Naive thymus-derived CD8-positive, alpha-beta T cell (primary cell): ENCODE measurements around the gene SLK. TPM values are rescaled to one million over a fixed set of nuclear protein-coding genes. Genes with fewer than 3 reads are reported as not detected.

Experiments
- ATAC-seq, 2 donors: fragments of 150-1000 bp; cut with Tn5 transposase in 1 of 2; sonication (Bioruptor Pico), chemical (Tn5 transposase) in 1 of 2; 1 replicate in 1 of 2; 2 replicates in 1 of 2; pipeline ENCODE4 v1.10.0; 2021; ENCODE audit warnings: mild to moderate bottlenecking in 2 of 2, moderate library complexity in 2 of 2
- POLR2A ChIA-PET: fragments of 350-600 bp; sonication (Branson Sonifier 250); formaldehyde crosslinking; loops from one replicate; lab custom pipeline; 2021; ENCODE audit warnings: antibody characterized with exemption; lab: Charles Lee
- DNase-seq, 10 donors: peaks; one replicate each; pipeline versions ENCODE4 v3.0.0 to v3.0.0-alpha.2; 2020 to 2022
- H3K27ac Mint-ChIP-seq, 10 donors: one replicate each; pipeline ENCODE4 v1.8.0; 2020 to 2022; ENCODE audit warnings: mild to moderate bottlenecking in 10 of 10, mixed read lengths in 10 of 10, moderate library complexity in 4 of 10, inconsistent platforms in 1 of 10
- H3K27me3 Mint-ChIP-seq, 5 donors: one replicate each; pipeline ENCODE4 v1.8.0; 2021 to 2022; ENCODE audit warnings: mixed read lengths in 5 of 5
- H3K36me3 Mint-ChIP-seq, 3 donors: one replicate each; pipeline ENCODE4 v1.8.0; 2020 to 2022; ENCODE audit warnings: mixed read lengths in 3 of 3, mild to moderate bottlenecking in 2 of 3, inconsistent platforms in 1 of 3
- H3K4me1 Mint-ChIP-seq, 4 donors: one replicate each; pipeline ENCODE4 v1.8.0; 2021 to 2022; ENCODE audit warnings: mixed read lengths in 4 of 4
- H3K4me3 Mint-ChIP-seq, 10 donors: one replicate each; pipeline ENCODE4 v1.8.0; 2020 to 2022; ENCODE audit warnings: mild to moderate bottlenecking in 10 of 10, mixed read lengths in 10 of 10, moderate library complexity in 6 of 10, inconsistent platforms in 1 of 10
- H3K9me3 Mint-ChIP-seq, 9 donors: one replicate each; pipeline ENCODE4 v1.8.0; 2020 to 2022; ENCODE audit warnings: mixed read lengths in 9 of 9, mild to moderate bottlenecking in 3 of 9, inconsistent platforms in 1 of 9, moderate library complexity in 1 of 9
- polyA plus RNA-seq, 3 donors: library from polyadenylated mRNA; unstranded; fragments of 300-500 nt; fragmentation: Illumina TruSeq; gene quantifications; one replicate each; pipeline ENCODE4 v1.2.3, GENCODE V29; 2021
- total RNA-seq, 8 experiments: library from RNA in 2 of 8; stranded (reverse) in 2 of 8; gene quantifications; one replicate each; pipeline ENCODE4 v1.2.3 and lab custom pipeline; 2021 to 2026

Gene SLK
- 10 to 100 TPM; 29.8 to 36.6 TPM for total RNA-seq
- 10 to 100 TPM in 1 of 3 donors, 1 to 10 TPM in 2; 5.0 to 12.7 (median 7.0) TPM for polyA plus RNA-seq
- 130 to 230 (median 162) reads per million in 6 experiments for total RNA-seq (lab: John Stamatoyannopoulos, UW)

DNA sequence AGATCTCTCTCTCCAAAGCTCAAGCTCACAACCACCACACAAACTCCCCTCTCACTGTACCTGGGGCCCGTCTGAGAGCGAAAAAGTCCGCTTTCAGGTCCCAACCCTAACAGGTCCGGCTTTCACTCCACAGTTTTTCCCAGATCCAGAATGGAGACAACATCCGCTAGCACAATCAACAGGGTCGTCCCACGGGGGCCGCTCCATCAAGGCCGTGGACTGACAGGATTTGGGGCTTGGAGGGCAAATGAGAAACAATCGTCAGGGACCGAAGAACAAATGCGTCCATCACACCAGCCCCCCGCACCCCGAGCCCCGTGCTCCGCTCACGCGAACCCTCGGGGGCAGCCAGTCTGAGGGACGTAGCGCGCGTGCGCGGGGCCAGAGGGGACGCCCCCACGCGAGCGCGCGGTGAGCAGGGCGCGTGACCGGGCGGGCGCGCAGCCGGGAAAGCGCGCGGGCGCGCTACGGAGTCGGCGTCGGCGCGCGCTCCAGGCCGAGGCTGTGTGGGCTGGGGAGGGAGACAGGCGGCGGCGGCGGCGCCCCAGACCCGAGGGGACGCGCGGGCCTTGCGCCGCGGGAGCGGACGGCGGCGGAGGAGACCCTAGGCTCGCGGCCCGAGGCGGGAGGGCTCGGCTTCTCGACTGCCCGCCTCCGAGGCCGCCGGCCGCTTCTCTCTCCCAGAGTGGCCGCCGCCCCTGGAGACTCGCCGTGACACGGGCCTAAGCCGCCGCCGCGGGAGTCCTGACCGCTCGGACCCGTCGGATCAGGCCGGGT is at the start of gene SLK:
TSS of gene SLK (plus strand) at position 470 of the 777 bp plus-strand sequence. CDS start 606 bp downstream, outside the sequence.
- Mint-ChIP-seq H3K27me3 (no peaks in the 10 kb centered on the region), H3K4me1 (peaks cover 13 to 46% (median 43%) of the 10 kb centered on the region in 4 donors), H3K27ac (peak within 1 kb of the TSS; percentile 94 to 98 (median 96)), H3K9me3 (no peaks in the 10 kb centered on the region), H3K36me3 (peaks cover 0 to 5% (median 0%) of the 10 kb centered on the region in 3 donors), H3K4me3 (peak within 1 kb of the TSS; percentile 84 to 100 (median 98))
- ATAC-seq = peak; percentile 80 to 82
- POLR2A ChIA-PET = interaction anchor here (0.8 to 2.6 kb wide), 9 partner anchors 9 to 382 kb away, joined by 3 to 21 read pairs (median 6); partner anchors contain the start of genes SFR1 and STN1
- DNase-seq = peak; percentile 77 to 92 (median 86)

DNA sequence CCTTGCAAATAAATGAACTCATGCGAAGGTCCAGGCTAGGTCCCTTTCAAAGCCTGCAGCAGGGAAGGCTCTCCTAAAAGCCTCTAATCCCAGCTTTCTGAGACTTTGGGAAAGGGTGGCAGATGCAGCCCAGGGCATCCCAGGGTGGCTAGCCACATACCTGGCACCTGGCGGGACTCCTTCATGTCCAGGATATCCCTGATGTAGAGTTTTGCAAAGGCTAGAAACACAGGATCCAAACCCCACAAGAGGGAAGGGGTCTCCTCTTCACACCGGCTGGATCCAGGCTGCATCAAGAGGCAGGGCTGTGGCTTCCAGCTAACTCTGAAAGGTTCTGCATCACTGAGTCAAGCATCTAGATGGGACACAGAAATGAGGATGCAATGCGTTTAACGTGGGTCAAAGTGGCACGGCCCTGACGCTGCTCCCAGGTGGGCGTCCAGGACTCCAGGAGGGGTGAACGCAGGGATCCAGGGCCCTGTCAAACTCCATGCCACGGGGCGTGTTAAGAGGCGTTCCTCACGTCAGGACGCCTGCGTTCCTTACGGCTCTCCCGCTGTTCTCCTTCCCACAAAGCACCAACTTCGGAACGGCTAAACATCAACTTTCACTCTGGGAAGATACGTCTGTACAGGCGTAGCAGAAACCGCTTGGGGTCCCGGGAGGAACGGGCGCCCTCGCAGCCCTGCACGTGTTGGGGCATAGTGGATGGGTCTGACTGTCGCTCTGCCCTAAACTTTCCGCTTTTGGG is 49.5 kb upstream of the SLK start:
- Mint-ChIP-seq H3K27me3 (no peaks in the 10 kb centered on the region), H3K4me3 (peak overlapping the region; percentile 89 to 99 (median 97)), H3K4me1 (peaks cover 20 to 62% (median 41%) of the 10 kb centered on the region in 4 donors), H3K27ac (peak overlapping the region; percentile 93 to 99 (median 97)), H3K9me3 (peaks cover 0 to 11% (median 4%) of the 10 kb centered on the region in 9 donors), H3K36me3 (peaks cover 3 to 16% (median 12%) of the 10 kb centered on the region in 3 donors)
- ATAC-seq = peak in 1 of 2 donors; percentile 42
- POLR2A ChIA-PET = interaction anchor here (0.6 to 3.9 kb wide), 10 partner anchors 9 to 421 kb away, joined by 3 to 21 read pairs (median 4); partner anchors contain the start of genes ITPRIP, SFR1 and SLK
- peak in 2 of 10 donors; percentile 13 to 62 for DNase-seq

DNA sequence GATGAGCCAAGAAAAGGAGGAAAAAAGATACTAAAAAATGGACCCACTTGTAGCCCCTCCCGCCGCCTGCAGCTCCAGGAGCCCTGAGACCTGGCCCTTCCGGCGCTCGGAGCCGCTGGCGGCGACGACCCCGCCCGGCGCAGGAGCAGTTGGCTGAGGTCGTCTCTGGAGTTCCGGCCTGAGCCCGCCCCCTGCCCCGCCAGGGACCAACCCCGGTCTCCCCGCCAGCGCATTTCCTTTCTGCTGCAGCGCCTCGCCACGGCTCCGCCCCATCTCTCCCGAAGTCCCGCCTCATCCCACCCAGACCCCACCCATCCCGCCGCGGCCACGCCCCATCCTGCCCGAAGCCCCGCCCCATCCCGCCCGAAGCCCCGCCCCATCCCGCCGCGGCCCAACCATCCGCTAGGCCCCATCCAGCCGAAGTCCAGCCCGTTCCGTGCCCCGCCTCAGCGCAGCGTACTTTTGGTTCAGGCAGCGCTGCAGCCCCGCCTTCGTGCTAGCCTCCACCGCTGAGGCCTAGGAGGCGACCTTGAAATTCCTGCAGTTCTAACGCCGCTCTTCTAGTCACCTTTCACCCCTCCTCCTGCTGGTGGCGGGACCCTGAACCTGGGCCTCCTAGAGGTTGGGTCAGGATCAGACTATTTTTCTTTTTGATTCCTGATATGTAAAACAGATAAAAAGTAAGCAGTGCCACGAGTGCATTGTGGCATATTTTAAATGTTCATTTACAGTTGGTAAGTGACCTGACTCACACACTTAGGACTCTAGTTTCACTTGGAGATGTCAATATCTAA is 48.7 kb upstream of the SLK start, which contains the start of gene STN1:
TSS of gene STN1 (minus strand) at position 132 of the 794 bp plus-strand sequence. CDS start 590 bp downstream, outside the sequence.
- Mint-ChIP-seq H3K27me3 (no peaks in the 10 kb centered on the region), H3K27ac (peak within 1 kb of the TSS; percentile 93 to 99 (median 97)), H3K4me1 (peaks cover 12 to 54% (median 34%) of the 10 kb centered on the region in 4 donors), H3K4me3 (peak within 1 kb of the TSS; percentile 89 to 99 (median 97)), H3K9me3 (peaks cover 0 to 11% (median 4%) of the 10 kb centered on the region in 9 donors), H3K36me3 (peaks cover 3 to 13% (median 12%) of the 10 kb centered on the region in 3 donors)
- DNase-seq = peak; percentile 90 to 97 (median 94)
- peak; percentile 90 to 94 for ATAC-seq
- POLR2A ChIA-PET = interaction anchor here (0.6 to 3.9 kb wide), 7 partner anchors 10 to 420 kb away, joined by 3 to 21 read pairs (median 6); partner anchors contain the start of genes ITPRIP, SFR1 and SLK

DNA sequence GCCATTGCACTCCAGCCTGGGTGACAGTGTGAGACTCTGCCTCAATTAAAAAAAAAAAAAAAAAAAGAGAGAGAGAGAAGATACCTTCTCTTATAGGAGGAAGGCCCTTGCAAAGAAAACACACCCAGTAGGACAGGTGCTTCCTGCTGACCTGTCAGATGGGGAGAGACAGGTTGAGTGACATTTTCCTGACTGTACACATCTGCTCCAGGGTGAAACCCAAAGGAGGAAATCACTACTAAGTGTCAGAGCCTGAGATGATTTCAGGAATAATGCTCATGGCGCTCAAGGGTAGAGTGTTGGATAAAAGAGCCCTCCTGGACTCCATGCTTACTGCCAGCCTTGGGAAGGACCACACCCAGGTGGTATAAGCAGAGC is 47.3 kb upstream of the SLK start:
- Mint-ChIP-seq H3K27me3 (no peaks in the 10 kb centered on the region), H3K4me3 (no peak overlapping the region), H3K9me3 (peaks cover 0 to 9% (median 4%) of the 10 kb centered on the region in 9 donors), H3K36me3 (peaks cover 3 to 12% (median 9%) of the 10 kb centered on the region in 3 donors), H3K27ac (peak overlapping the region in 4 of 10 donors; percentile 54 to 99 (median 76)), H3K4me1 (peaks cover 8 to 43% (median 26%) of the 10 kb centered on the region in 4 donors)
- ATAC-seq (no peak), DNase-seq (no peak)
- POLR2A ChIA-PET = interaction anchor here (0.6 to 3.9 kb wide), 6 partner anchors 11 to 201 kb away, joined by 3 to 21 read pairs (median 5); partner anchors contain the start of gene SLK

DNA sequence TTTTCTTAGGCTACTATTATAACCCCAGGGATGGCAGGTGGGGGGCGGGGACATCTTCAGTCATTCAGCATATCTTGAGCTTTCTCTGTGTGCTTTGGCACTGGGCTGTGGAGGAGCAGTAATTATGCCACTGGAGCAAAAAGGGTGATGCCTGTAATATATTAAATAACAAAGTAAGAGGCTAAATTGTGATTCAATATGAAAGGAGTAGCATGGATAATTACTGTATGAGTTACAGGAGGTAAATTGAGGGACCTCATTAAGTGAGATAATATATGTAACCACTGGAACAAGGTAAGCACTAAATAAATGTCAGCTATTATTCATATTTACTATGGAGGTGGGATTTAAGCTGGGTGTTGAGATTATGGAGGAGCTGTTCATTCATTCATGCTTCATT is 45.7 kb upstream of the SLK start:
- H3K27ac Mint-ChIP-seq = no peak overlapping the region

DNA sequence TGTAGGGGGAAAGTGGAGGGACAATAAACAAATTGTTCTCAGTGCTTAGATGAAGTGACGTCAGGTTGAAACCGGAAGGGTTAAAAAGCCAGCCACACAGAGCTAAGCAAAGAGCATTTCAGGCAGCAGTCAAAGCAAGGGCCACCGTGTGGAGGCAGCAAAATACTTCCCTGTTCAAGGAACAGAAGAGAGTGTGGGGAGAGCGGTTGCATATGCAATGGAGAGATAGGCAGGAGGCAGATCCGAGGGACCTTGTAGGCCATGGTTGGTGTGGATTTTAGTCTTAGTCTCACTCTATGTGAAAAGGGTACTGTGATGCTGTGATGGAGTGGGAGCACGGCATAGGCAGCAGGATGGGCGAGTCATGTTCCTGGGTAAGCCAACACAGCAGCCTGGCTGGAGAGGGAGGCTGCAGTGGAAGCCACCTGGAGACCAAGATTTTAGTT is 45.2 kb upstream of the SLK start:
- no peak overlapping the region for H3K4me3 Mint-ChIP-seq
- no peaks in the 10 kb centered on the region for H3K9me3 Mint-ChIP-seq
- no peaks in the 10 kb centered on the region for H3K36me3 Mint-ChIP-seq
- H3K27ac Mint-ChIP-seq = no peak overlapping the region
- no peaks in the 10 kb centered on the region for H3K27me3 Mint-ChIP-seq
- DNase-seq (peak in 4 of 10 donors; percentile 20 to 66 (median 30)), ATAC-seq (no peak)
- POLR2A ChIA-PET = interaction anchor here (1.1 to 1.6 kb wide), 3 partner anchors 9 to 37 kb away, joined by 4 to 5 read pairs (median 4); no protein-coding TSS in a partner anchor
- peaks cover 6 to 22% (median 10%) of the 10 kb centered on the region in 4 donors for H3K4me1 Mint-ChIP-seq

More for the DNA sequence above, 45.7 kb upstream of the SLK start:
- ATAC-seq = no peak
- POLR2A ChIA-PET = interaction anchor here (1.3 to 1.6 kb wide), 2 partner anchors 9 to 37 kb away, joined by 4 to 5 read pairs; no protein-coding TSS in a partner anchor
- peaks cover 6 to 27% (median 10%) of the 10 kb centered on the region in 4 donors for H3K4me1 Mint-ChIP-seq
- no peak overlapping the region for H3K4me3 Mint-ChIP-seq
- no peak for DNase-seq
- H3K9me3 Mint-ChIP-seq = no peaks in the 10 kb centered on the region
- no peaks in the 10 kb centered on the region for H3K36me3 Mint-ChIP-seq
- no peaks in the 10 kb centered on the region for H3K27me3 Mint-ChIP-seq

DNA sequence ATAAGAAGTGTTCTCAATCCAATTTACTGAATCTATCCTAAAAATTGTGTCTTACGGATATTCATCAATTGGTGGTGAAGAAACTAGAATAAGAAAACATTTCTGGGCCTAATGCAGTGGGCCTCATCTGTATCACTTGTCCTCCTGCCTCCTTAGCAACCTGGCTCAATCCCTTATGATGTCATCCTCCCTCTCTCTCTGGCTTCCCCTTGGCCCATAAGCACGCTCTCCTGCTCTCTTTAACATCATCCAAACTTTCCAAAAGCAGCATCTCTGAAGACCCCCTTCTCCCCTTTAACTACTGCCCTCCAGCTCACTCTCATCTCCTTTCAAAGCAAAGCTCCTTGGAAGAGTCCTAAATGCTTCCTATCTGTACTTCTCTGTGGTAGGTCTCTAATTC is 44.3 kb upstream of the SLK start:
- no peak for ATAC-seq
- H3K4me3 Mint-ChIP-seq = no peak overlapping the region
- no peaks in the 10 kb centered on the region for H3K9me3 Mint-ChIP-seq
- H3K36me3 Mint-ChIP-seq = no peaks in the 10 kb centered on the region
- no peak overlapping the region for H3K27ac Mint-ChIP-seq
- POLR2A ChIA-PET = interaction anchor here (1.1 kb wide), 1 partner anchor 18 kb away, joined by 4 read pairs; no protein-coding TSS in a partner anchor
- DNase-seq = no peak
- H3K27me3 Mint-ChIP-seq = no peaks in the 10 kb centered on the region
- peaks cover 6 to 15% (median 10%) of the 10 kb centered on the region in 4 donors for H3K4me1 Mint-ChIP-seq

DNA sequence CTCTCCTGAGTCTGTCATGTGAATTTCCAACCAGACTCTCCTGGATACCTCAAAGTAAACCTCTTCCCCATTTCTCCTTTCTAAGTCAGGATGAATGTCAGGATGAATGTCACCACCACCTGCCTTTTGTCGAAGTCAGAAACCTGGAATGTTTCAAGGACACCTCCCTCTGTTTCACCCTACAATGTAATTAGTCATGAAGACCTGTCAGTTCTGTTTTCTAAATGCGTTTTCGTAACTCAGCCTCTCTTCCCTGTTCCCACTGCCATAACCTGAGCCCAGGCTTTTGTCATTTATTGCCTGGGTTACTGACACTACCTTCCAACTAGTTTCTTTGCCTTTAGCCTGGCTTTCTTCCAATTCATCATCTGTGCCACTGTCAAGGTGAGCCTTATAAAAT is 43.4 kb upstream of the SLK start:
- POLR2A ChIA-PET = no interaction called here
- Mint-ChIP-seq H3K27me3 (no peaks in the 10 kb centered on the region), H3K9me3 (no peaks in the 10 kb centered on the region), H3K36me3 (no peaks in the 10 kb centered on the region), H3K4me3 (no peak overlapping the region), H3K27ac (no peak overlapping the region), H3K4me1 (peaks cover 5 to 11% (median 8%) of the 10 kb centered on the region in 4 donors)
- DNase-seq (no peak), ATAC-seq (no peak)

DNA sequence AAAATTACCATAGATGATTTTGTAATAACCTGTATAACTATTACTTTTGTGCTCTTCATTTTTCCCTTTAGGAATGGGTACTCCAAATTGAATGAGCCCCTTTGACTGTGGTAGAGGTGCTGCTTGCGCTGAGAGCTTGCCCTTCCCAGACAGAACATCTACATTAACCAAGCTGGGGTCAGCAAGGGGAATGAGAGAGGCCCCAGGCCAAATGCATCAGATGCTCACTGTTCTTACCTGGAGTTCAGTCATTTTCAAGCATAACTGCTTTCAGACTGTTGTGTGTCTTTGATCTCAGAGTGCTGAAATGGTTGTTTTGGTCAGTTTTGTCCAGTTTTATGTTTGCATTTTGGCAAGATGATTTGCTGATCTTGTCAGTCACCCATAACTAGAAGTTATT is 41.3 kb upstream of the SLK start:
- Mint-ChIP-seq H3K9me3 (no peaks in the 10 kb centered on the region), H3K4me1 (peaks cover under 1 to 4% (median 3%) of the 10 kb centered on the region in 4 donors), H3K36me3 (no peaks in the 10 kb centered on the region), H3K27ac (no peak overlapping the region), H3K27me3 (no peaks in the 10 kb centered on the region), H3K4me3 (no peak overlapping the region)
- ATAC-seq = no peak
- no peak for DNase-seq
- POLR2A ChIA-PET = interaction anchor here (1.4 kb wide), 1 partner anchor 9 kb away, joined by 3 read pairs; no protein-coding TSS in a partner anchor

DNA sequence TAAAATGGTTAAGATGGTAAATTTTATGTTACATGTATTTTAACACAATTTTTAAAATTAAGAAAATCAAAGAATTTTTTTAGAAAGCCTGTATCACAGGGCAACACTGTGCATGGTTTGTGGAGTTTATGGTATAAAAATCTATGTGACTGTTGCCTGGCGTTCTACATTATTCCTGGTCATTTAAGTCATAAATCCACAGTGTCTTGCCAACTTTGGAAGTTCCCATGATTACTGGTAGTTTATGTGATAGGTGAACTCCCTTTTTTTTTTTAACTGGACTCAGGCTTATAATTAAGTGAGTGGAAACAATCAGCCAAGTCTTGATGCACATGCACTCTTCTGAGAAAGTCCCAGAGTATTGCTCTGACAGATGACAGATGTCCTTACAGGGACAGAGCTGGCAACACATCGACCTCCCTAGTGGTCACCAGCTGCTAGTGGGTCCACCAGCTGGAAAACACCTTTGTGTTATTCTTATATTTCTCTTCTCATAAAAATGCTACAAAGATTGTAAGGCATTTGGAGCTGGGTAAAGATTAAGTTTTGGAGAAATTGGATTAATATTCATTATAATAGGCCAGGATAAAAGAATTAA is 40.1 kb upstream of the SLK start:
- POLR2A ChIA-PET = interaction anchor here (0.9 kb wide), 1 partner anchor 16 kb away, joined by 3 read pairs; no protein-coding TSS in a partner anchor
- H3K27me3 Mint-ChIP-seq = no peaks in the 10 kb centered on the region

DNA sequence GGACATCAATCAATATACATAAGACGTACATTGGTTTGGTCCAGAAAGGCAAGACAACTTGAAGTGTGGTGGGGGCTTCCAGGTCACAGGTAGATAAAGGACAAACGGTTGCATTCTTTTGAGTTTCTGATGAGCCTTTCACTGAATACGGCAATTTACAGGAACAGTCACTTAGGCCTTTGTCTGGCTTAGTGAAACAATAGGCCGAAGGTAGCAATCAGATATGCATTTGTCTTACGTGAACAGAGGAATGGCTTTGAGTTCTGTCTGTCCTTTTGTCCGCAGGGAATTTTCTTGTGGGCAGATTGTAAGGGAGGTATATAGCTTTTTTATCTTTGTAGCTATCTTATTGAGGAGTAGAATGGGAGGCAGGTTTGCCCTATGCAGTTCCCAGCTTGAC is 38.2 kb upstream of the SLK start:
- H3K36me3 Mint-ChIP-seq = no peaks in the 10 kb centered on the region
- H3K4me1 Mint-ChIP-seq = peaks cover 2 to 6% (median 4%) of the 10 kb centered on the region in 4 donors
- no peak for DNase-seq
- no peaks in the 10 kb centered on the region for H3K27me3 Mint-ChIP-seq
- H3K27ac Mint-ChIP-seq = no peak overlapping the region
- H3K9me3 Mint-ChIP-seq = no peaks in the 10 kb centered on the region
- no peak for ATAC-seq
- POLR2A ChIA-PET = no interaction called here
- no peak overlapping the region for H3K4me3 Mint-ChIP-seq

More for the DNA sequence above, 40.1 kb upstream of the SLK start:
- Mint-ChIP-seq H3K27ac (peak overlapping the region in 1 of 10 donors; percentile 74), H3K4me3 (no peak overlapping the region), H3K36me3 (no peaks in the 10 kb centered on the region), H3K9me3 (no peaks in the 10 kb centered on the region), H3K4me1 (peaks cover 2 to 6% (median 4%) of the 10 kb centered on the region in 4 donors)
- DNase-seq = no peak
- ATAC-seq = no peak
